OCI-LY7 (cell line): ENCODE data around the gene PRKCI. TPM values are rescaled to one million over a fixed set of nuclear protein-coding genes. Genes with fewer than 3 reads are reported as not detected.

Experiments used
- BruUV-seq: library from RNA; stranded (reverse); fragments of 400-500 nt; replicated peaks from 2 replicates; lab custom pipeline; 2021; lab: Mats Ljungman, UMichigan
- CTCF ChIA-PET: fragments of 300-600 bp; sonication (Branson Sonifier 250); formaldehyde crosslinking; loops from one replicate; lab custom pipeline; 2022; ENCODE audit warnings: antibody characterized with exemption; ENCODE audit not compliant: unreplicated experiment; lab: Charles Lee
- POLR2A ChIA-PET: fragments of 300-600 bp; sonication (Branson Sonifier 250); formaldehyde crosslinking; loops from one replicate; lab custom pipeline; 2022; ENCODE audit warnings: antibody characterized with exemption; lab: Charles Lee
- DNase-seq: peaks from one replicate; pipeline ENCODE4 v3.0.0-alpha.2; 2015; ENCODE audit warnings: low spot score
- H2AFZ ChIP-seq: fragments of 200-600 bp; sonication (generic), shearing (Covaris generic); 2 replicates; pipeline ENCODE4 v1.6.1; 2014; ENCODE audit warnings: mild to moderate bottlenecking, antibody characterized with exemption, low read length, moderate library complexity
- H3K27ac ChIP-seq: fragments of 200-600 bp; sonication (generic); 2 replicates; pipeline ENCODE4 v1.5.1; 2014; ENCODE audit warnings: mixed run types, low read depth, mild to moderate bottlenecking, moderate library complexity, low read length, inconsistent platforms; ENCODE audit not compliant: poor library complexity, severe bottlenecking
- H3K36me3 ChIP-seq: fragments of 200-600 bp; sonication (generic); 2 replicates; pipeline ENCODE4 v1.6.1; 2014; ENCODE audit warnings: mild to moderate bottlenecking, antibody characterized with exemption, low read length, moderate library complexity, mixed read lengths; ENCODE audit not compliant: insufficient read depth
- H3K4me1 ChIP-seq: fragments of 200-600 bp; sonication (generic); 2 replicates; pipeline ENCODE4 v1.5.1; 2014; ENCODE audit warnings: mild to moderate bottlenecking, low read length; ENCODE audit not compliant: insufficient read depth, poor library complexity, severe bottlenecking
- H3K4me2 ChIP-seq: fragments of 200-600 bp; sonication (generic); 2 replicates; pipeline ENCODE4 v1.6.1; 2014; ENCODE audit warnings: mild to moderate bottlenecking, low read length
- H3K4me3 ChIP-seq: fragments of 200-600 bp; sonication (generic); 2 replicates; pipeline ENCODE4 v1.5.1; 2014; ENCODE audit warnings: mild to moderate bottlenecking, low read depth, low read length; ENCODE audit not compliant: poor library complexity, severe bottlenecking
- H3K79me2 ChIP-seq: fragments of 200-600 bp; sonication (generic); 2 replicates; pipeline ENCODE4 v1.6.1; 2016; ENCODE audit warnings: low read depth, mild to moderate bottlenecking, low read length, moderate library complexity, mixed read lengths; ENCODE audit not compliant: insufficient read depth
- H3K9me2 ChIP-seq: fragments of 200-600 bp; sonication (generic); 2 replicates; pipeline ENCODE4 v1.6.1; 2016; ENCODE audit warnings: mild to moderate bottlenecking, low read length, mixed read lengths; ENCODE audit not compliant: insufficient read depth
- H3K9me3 ChIP-seq: fragments of 200-600 bp; sonication (generic); 2 replicates; pipeline ENCODE4 v1.6.1; 2014; ENCODE audit warnings: mild to moderate bottlenecking, mixed run types, low read length, mixed read lengths
- H4K20me1 ChIP-seq: fragments of 200-600 bp; sonication (generic); 2 replicates; pipeline ENCODE4 v1.6.1; 2014; ENCODE audit warnings: mild to moderate bottlenecking, antibody characterized with exemption, low read length, moderate library complexity, mixed read lengths; ENCODE audit not compliant: insufficient read depth
- CTCF ChIP-seq: fragments of 200-600 bp; sonication (generic); conservative IDR thresholded peaks from 2 replicates; pipeline ENCODE4 v1.5.1; 2014; ENCODE audit warnings: mild to moderate bottlenecking, antibody characterized with exemption, low read length, moderate library complexity, mixed read lengths
- EZH2phosphoT487 ChIP-seq: fragments of 200-600 bp; sonication (generic); IDR thresholded peaks from 2 replicates; pipeline ENCODE4 v1.6.1; 2018; ENCODE audit warnings: low read depth, borderline replicate concordance, mild to moderate bottlenecking, mixed run types, antibody characterized with exemption, low read length, moderate library complexity, mixed read lengths
- intact Hi-C: fragments of 100-400 bp; cut with micrococcal nuclease; formaldehyde crosslinking; loops from one replicate; pipeline ENCODE4 v1.10.0; 2022; ENCODE audit not compliant: unreplicated experiment
- total RNA-seq, 2 experiments: library from RNA; depleted of rRNA in 1 of 2; stranded (reverse); fragments of >200 nt in 1 of 2; shearing (Covaris generic) in 1 of 2; gene quantifications; 2 replicates each; pipeline ENCODE4 v1.2.3, GENCODE V29; 2014 to 2022

The PRKCI gene
- total RNA-seq, 2 experiments from 2014 or later: 27.6 to 36.2 TPM

DNA sequence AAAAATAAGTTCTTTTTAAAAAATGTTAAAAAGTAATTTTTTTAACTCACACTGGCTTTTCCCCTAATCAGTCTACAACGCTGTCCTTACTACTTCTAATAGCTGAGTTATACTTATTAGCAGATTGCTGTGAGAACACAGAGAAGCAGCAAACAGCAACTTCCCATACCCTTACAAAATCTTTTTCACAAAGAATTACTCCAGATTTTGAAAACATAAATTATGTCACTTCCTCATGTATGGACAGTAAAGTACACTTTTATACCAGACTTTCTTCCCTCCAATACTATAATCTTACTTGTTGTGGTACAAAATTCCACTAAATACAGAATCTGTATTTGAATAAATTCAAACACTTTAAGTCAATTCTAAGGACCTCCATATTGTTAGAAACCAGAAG, 42.8 kb upstream of the PRKCI start:
- Histone ChIP-seq H2AFZ (no peak overlapping the region), H3K27ac (peak overlapping the region; percentile 65), H3K4me1 (peaks cover 30% of the 10 kb centered on the region), H3K9me3 (no peaks in the 10 kb centered on the region), H3K79me2 (peaks cover 61% of the 10 kb centered on the region), H3K4me2 (peak overlapping the region; percentile 96), H3K4me3 (peak overlapping the region; percentile 79), H3K36me3 (peaks cover 48% of the 10 kb centered on the region), H4K20me1 (0 out of 2 replicates have a peak, but pooled peaks cover 6% of the 10 kb centered on the region), H3K9me2 (no peaks in the 10 kb centered on the region)
- ChIA-PET POLR2A (interaction anchor here (0.6 to 4.7 kb wide), 17 partner anchors 8 to 181 kb away, joined by 3 to 52 read pairs (median 4); no protein-coding TSS in a partner anchor), CTCF (no interaction called here)
- intact Hi-C loops: no loop called here
- TF ChIP-seq CTCF (no peak), EZH2phosphoT487 (no peak)
- no TSS peak for BruUV-seq
- DNase-seq: no peak

GRCh38 chr3:170180079-170180907, 41.9 kb upstream of the PRKCI start:
- Histone ChIP-seq H4K20me1 (0 out of 2 replicates have a peak, but pooled peaks cover 6% of the 10 kb centered on the region), H3K9me2 (no peaks in the 10 kb centered on the region), H3K36me3 (peaks cover 40% of the 10 kb centered on the region), H3K4me2 (peak overlapping the region; percentile 96), H2AFZ (peak overlapping the region; percentile 23; the same call in 1 of the 2 replicates), H3K79me2 (peaks cover 53% of the 10 kb centered on the region), H3K4me3 (peak overlapping the region; percentile 79), H3K9me3 (no peaks in the 10 kb centered on the region), H3K27ac (peak overlapping the region; percentile 65), H3K4me1 (peaks cover 23% of the 10 kb centered on the region)
- ChIA-PET CTCF (no interaction called here), POLR2A (interaction anchor here (0.6 to 4.7 kb wide), 14 partner anchors 9 to 216 kb away, joined by 3 to 52 read pairs (median 4); no protein-coding TSS in a partner anchor)
- TSS peak; percentile 71 for BruUV-seq
- intact Hi-C loops: loop anchor here (2.0 to 10.0 kb wide), 5 partner anchors 121 to 413 kb away; partner anchors contain the start of genes ACTRT3, LRRC31 and TERC
- DNase-seq: peak; percentile 41
- no peak for TF ChIP-seq CTCF
- TF ChIP-seq EZH2phosphoT487: no peak
